ENCODE data around the gene DUSP10. TPM values are rescaled to one million over a fixed set of nuclear protein-coding genes. Genes with fewer than 3 reads are reported as not detected.

Gene DUSP10
- total and polyA plus RNA-seq, 8 donors, result 4.7 to 14.5 (median 9.3) TPM

DNA sequence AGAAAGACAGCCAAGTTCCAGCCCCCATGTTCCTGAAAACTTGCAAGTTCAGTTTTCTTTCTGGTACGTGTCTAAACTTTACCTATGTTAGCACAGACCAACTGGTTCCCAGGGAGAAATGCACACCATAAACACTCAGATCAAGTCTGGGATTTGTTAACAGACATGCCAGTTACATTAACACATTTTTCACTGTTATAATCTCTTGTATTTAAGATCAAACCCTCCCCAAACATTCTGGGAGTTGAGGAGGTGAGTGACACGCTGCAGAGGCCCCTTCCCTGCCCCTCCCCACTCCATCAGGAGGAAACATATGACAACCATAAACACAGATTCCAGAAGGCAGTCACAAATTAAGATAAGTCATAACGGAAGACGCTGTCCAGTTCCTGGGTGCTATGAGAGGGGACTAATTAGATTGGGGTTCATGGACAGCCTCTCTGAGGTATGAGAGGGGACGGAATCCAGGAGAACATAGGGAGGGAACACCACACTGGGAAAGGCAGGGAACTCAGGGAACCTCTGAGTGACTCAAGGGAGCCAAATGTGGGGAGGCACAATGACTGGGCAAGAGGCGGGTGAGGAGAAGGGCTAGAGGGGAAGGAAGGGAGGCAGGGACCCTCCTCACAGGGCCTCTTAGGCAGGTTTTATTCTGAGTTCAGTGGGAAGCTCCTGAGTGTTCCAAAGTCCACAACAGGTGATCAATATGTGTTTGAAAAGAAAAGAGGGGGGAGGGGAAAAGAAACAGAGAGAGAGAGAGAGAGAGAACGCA lies 25.0 kb downstream of the DUSP10 start:
- ATAC-seq (peak; percentile 25 to 37 (median 32)), DNase-seq (no peak), FAIRE-seq (no peak)
- Histone ChIP-seq H3K9me3 (no peaks in the 10 kb centered on the region), H3K36me3 (no peaks in the 10 kb centered on the region), H3K4me1 (peaks cover 23 to 68% (median 46%) of the 10 kb centered on the region in 3 donors), H3K27me3 (no peaks in the 10 kb centered on the region), H3K27ac (peak overlapping the region; percentile 18 to 82 (median 66)), H3K4me3 (no peak overlapping the region)
- 34 to 39% methylated on average over 7 of the region's 7 CpGs for WGBS, 2 donors
- intact Hi-C loops (cut with DNase I), result no loop called here
- TF ChIP-seq, protein P1, sequence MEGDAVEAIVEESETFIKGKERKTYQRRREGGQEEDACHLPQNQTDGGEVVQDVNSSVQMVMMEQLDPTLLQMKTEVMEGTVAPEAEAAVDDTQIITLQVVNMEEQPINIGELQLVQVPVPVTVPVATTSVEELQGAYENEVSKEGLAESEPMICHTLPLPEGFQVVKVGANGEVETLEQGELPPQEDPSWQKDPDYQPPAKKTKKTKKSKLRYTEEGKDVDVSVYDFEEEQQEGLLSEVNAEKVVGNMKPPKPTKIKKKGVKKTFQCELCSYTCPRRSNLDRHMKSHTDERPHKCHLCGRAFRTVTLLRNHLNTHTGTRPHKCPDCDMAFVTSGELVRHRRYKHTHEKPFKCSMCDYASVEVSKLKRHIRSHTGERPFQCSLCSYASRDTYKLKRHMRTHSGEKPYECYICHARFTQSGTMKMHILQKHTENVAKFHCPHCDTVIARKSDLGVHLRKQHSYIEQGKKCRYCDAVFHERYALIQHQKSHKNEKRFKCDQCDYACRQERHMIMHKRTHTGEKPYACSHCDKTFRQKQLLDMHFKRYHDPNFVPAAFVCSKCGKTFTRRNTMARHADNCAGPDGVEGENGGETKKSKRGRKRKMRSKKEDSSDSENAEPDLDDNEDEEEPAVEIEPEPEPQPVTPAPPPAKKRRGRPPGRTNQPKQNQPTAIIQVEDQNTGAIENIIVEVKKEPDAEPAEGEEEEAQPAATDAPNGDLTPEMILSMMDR (IDR thresholded peaks at IDR 0.05), result no peak

DNA sequence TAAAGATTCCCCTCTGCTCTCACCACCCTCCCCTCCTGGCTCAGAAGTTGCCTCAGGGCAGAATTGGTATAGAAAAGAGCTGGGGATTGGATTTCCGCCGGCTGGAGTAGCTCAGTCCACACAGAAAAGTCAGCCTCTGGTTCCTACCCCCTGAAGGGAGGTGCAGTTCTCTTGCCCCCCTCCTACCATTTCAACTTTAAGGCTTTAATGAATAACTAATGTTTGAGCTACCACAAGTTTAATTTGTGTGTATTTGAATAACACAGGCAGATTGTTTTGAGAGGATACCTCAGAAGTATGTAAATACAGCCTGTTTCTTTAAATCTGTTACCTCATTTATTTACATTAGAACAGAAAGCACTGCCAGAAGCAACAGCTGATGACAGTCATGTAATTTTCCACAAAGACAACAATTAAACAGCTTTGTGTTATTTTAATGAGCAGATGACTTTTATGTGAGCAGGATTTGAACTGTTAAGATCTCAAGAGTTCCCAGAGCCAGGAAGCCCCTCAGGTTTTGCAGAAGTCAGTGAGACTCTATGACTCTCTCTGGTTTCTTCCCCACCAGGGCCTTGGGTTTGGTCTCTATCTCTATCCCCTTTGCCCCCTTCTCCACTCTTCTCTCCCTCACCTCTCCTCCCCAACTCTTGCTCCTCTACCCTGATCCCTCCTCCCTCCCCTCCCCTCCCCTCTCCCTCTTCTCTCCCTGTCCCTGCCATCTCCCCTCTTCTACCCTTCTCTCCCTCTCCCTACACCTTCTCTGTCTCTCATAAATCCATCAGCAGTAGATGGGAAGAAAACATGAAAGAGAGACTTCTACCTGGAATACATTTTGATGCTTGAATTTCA lies 26.3 kb downstream of the DUSP10 start:
- H3K36me3 ChIP-seq, result no peaks in the 10 kb centered on the region
- intact Hi-C loops (cut with DNase I), result no loop called here
- TF ChIP-seq, protein P1 (IDR thresholded peaks at IDR 0.05), result no peak
- peak in 3 of 6 donors; percentile 39 to 49 (median 41) for DNase-seq
- H3K4me1 ChIP-seq, result peaks cover 33 to 79% (median 60%) of the 10 kb centered on the region in 3 donors
- peak; percentile 64 to 74 (median 72) for ATAC-seq
- no peaks in the 10 kb centered on the region for H3K27me3 ChIP-seq
- H3K4me3 ChIP-seq, result no peak overlapping the region
- H3K9me3 ChIP-seq, result no peaks in the 10 kb centered on the region
- peak overlapping the region; percentile 42 to 82 (median 66) for H3K27ac ChIP-seq
- 31 to 38% methylated on average over 2 of the region's 2 CpGs for whole genome bisulfite sequencing, 2 donors
- FAIRE-seq, result no peak

DNA sequence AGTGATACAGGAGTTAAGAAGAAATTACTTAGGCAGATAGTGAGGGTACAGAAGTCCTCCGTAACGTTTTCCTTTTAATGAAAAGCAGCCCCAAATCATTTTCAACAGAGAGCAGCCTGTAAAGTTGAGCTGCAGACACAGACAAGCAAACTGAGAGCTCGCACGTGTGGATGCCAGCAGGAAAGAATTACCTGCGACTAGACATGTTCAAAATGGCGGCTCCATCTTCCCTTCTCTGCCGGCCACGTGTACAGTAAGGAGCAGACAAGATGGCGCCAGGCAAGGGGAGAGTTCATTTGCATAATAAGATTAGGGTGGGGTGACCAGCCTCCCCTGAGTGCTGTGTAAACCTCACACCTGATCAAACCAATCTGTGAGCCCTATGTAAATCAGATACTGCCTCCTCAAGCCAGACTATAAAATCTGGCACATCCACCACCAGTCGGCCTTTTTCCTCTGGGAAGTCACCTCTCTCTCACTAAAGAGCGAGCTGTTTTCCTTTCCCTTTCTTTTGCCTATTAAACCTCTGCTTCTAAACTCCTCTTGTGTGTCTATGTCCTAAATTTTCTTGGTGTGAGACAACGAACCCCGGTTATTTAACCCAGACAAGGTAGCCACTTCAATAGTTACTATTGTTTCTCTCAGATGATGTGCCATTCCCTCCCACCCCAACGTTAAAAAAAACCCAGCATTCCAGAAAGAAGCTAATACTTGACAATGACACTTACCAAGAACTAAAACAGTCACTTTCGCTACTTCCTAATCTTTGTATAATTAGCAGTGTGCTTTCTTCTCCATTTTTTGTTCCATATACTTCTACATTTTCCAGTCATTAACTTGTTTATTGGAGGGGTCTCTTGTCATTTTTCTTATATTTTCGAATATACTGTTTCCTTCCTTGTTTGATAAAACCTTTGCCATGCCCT lies 27.4 kb downstream of the DUSP10 start:
- no peak overlapping the region for H3K4me3 ChIP-seq
- peak overlapping the region in 2 of 4 donors; percentile 77 to 82 for H3K27ac ChIP-seq
- DNase-seq (peak in 2 of 6 donors; percentile 24 to 27), ATAC-seq (no peak), FAIRE-seq (no peak)
- intact Hi-C loops (cut with DNase I), result no loop called here
- no peaks in the 10 kb centered on the region for H3K9me3 ChIP-seq
- peaks cover 43 to 88% (median 70%) of the 10 kb centered on the region in 3 donors for H3K4me1 ChIP-seq
- no peaks in the 10 kb centered on the region for H3K27me3 ChIP-seq
- H3K36me3 ChIP-seq, result no peaks in the 10 kb centered on the region
- TF ChIP-seq, protein P1 (IDR thresholded peaks at IDR 0.05), result no peak
- WGBS, 2 donors, result 80 to 83% methylated on average over 16 of the region's 16 CpGs

DNA sequence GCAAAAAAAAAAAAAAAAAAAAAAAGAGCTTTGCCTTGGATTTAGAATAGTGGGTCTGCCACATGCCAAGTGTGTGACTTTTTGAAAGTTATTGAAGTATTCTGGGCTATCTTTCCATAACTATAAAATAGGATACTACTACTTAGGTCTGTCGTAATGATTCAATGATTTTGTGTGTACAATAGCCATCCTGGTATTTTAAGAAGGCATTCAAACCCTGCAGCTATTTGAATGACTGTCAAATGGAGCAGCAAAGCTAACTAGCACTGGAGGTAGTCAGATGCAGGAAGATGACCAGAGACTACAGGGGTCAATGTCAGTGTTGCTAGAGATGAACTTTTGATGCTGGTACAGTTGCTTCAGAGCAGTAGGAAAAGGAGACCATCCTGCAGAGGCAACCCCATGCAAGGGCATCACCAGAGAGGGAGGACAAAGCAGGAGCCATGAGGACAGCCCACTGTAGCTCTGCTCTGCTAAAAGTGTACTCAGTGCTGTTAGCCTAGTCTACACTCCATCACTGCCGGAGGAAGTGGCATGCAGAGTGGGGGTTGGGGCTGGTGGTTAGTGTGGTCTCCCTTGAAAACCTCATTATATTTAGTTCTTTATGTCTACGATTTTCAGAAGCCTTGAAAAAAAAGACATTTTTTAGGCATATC lies 29.0 kb downstream of the DUSP10 start:
- Histone ChIP-seq H3K27me3 (no peaks in the 10 kb centered on the region), H3K36me3 (no peaks in the 10 kb centered on the region), H3K4me1 (peaks cover 38 to 86% (median 68%) of the 10 kb centered on the region in 3 donors), H3K27ac (peak overlapping the region in 1 of 4 donors; percentile 68), H3K9me3 (no peaks in the 10 kb centered on the region), H3K4me3 (no peak overlapping the region)
- DNase-seq (peak in 1 of 6 donors; percentile 43), ATAC-seq (no peak), FAIRE-seq (no peak)
- intact Hi-C loops (cut with DNase I), result no loop called here
- TF ChIP-seq, protein P1 (IDR thresholded peaks at IDR 0.05), result no peak
- WGBS, 2 donors, result 90 to 91% methylated on average over 3 of the region's 3 CpGs
